Rectal smooth muscle tissue (tissue), 1 donor: ENCODE results near the gene SERINC2.
"Not testable (repeated sequence)": the region's sequence is repeated elsewhere in the genome, so short reads cannot be mapped to it uniquely, and the experiment has no call there.

Experiments used
- H3K27ac ChIP-seq: one replicate; pipeline ENCODE4 v1.7.0; 2013; ENCODE audit warnings: low read depth, low read length, inconsistent platforms
- H3K27me3 ChIP-seq: one replicate; pipeline ENCODE4 v1.7.0; 2013; ENCODE audit warnings: low read length; ENCODE audit not compliant: control insufficient read depth, insufficient read depth
- H3K36me3 ChIP-seq: one replicate; pipeline ENCODE4 v1.7.0; 2013; ENCODE audit warnings: low read length; ENCODE audit not compliant: control insufficient read depth, insufficient read depth
- H3K4me1 ChIP-seq: one replicate; pipeline ENCODE4 v1.7.0; 2013; ENCODE audit warnings: low read length; ENCODE audit not compliant: control insufficient read depth, insufficient read depth
- H3K4me3 ChIP-seq: one replicate; pipeline ENCODE4 v1.7.0; 2013; ENCODE audit warnings: low read length
- H3K9ac ChIP-seq: one replicate; pipeline ENCODE4 v1.7.0; 2013; ENCODE audit warnings: low read length

Gene SERINC2

DNA sequence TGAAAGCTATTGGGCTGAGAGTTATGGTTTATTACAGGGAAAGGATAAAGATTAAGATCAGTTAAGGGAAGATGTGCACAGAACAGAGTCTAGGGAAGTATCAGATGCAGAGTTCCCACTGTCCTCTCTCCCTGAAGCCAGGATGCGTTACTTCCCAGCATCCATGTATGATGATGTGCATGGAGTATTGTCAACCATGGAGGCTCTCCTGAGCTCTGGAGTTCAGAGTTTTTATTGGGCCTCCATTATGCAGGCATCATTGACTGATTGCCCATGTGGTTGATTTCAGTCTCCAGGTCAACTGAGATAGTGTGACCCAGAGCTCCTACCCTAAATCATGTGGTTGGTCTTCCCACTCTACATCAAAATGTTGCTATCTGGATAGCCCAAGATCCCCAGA is 30.7 kb downstream of the SERINC2 start:
- Histone ChIP-seq H3K27ac (no peak overlapping the region), H3K4me3 (no peak overlapping the region), H3K9ac (no peak overlapping the region), H3K27me3 (no peaks in the 10 kb centered on the region), H3K36me3 (no peaks in the 10 kb centered on the region), H3K4me1 (no peaks in the 10 kb centered on the region)

DNA sequence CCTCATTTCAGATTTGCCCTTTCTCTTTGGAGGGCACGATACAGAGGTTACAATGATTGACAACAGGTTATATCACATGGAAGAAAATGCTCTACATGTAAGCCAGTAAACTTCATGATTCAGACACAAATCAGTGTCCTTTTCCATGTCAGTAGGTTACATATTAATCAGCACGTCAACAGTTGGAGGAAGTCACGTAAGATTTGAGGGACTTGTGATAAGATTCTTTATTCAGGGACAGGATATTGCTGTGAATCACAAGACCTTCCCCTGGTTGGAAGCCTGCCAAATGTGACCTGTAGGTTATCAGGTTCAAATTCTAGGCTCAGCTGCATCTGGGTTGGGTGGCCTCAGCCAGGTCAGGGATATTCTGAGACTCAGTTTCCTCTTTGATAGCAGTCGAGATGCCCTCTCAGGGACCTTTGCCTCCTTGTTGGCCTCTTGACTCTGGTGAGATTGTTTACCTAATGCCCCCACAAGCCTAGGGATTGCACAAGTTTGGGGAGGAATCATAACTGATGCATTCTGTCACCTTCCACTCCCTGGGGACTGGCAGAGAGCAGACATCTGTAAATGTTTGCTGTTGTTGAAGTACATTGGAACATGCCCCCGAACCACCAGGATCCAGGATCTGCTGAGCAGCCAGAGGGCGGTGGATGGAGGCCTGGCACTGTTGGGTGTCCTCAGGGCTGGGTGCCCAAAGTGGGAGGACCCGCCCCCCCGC is 31.9 kb downstream of the SERINC2 start:
- H3K9ac ChIP-seq = no peak overlapping the region
- no peaks in the 10 kb centered on the region for H3K36me3 ChIP-seq
- H3K27ac ChIP-seq = no peak overlapping the region
- no peaks in the 10 kb centered on the region for H3K4me1 ChIP-seq
- H3K4me3 ChIP-seq = no peak overlapping the region
- no peaks in the 10 kb centered on the region for H3K27me3 ChIP-seq

DNA sequence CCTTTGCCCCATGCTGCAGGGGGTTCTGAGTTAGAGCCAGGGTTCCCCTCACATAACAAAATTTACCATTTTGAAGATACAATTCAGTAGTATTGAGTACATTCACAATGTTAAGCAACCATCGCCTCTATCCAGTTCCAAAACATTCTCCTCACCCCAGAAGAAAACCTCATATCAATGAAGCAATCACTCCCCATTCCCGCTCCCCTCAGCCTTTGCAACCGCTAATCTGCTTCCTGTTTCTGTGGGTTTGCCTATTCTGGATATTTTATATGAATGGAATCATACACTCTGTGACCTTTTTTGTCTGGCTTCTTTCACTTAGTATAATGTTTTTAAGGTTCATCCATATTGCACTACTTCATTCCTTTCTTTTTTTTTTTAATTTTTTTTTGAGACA is 32.9 kb downstream of the SERINC2 start:
- Histone ChIP-seq H3K9ac (no peak overlapping the region), H3K4me3 (no peak overlapping the region), H3K27ac (no peak overlapping the region), H3K27me3 (no peaks in the 10 kb centered on the region), H3K36me3 (no peaks in the 10 kb centered on the region), H3K4me1 (no peaks in the 10 kb centered on the region)

DNA sequence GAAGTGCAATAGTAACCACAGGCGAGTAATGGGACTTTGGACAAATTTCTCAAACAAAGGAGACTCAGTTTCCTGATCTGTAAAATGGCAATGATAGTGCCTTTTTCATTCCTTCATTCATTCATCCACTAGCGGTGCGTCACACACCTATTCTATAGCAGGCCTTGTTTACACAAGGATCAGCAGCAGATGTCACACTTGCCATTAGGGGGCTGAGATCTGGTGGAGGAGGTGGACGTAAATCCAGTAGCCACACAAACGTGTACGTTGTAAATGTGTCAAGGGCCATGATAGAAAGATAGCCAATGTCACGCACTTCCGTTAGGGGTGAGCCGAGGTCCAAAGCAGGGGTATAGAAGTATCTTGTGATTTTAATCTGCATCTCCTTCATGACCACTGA is 34.2 kb downstream of the SERINC2 start:
- Histone ChIP-seq H3K9ac (no peak overlapping the region), H3K4me3 (no peak overlapping the region), H3K27me3 (no peaks in the 10 kb centered on the region), H3K36me3 (no peaks in the 10 kb centered on the region), H3K4me1 (no peaks in the 10 kb centered on the region), H3K27ac (no peak overlapping the region)

DNA sequence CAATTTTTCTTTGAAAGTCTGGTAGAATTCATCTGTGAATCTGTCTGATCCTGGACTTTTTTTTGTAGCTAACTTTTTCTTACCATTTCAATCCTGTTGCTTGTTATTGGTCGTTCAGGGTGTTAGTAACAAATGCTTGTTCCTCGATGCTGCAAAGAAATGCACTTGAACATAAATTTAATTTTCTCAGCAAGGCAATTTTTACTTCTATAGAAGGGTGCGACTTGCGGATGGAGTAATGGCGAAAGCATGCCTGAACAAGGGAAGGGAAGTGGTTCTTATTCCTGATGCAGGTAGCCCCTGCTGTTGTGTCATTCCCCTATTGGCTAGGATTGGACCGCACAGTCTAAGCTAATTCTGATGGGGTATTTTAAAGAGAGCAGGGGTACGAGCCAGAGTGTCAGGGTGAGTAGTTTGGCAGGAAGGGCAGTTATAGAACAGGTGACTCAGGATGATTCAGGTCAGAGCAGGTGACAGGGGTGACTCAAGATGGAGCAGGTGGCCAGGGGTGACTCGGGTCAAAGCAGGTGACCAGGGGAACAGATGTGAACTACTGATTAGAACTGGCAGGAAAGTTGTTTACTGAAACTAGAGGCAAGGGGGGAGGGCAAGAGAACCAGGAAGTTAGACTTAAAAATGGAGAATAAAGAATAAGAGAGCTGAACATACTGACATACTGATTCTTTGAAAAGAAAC is 40.5 kb downstream of the SERINC2 start:
- H3K4me3 ChIP-seq = no peak overlapping the region
- no peaks in the 10 kb centered on the region for H3K36me3 ChIP-seq
- no peaks in the 10 kb centered on the region for H3K27me3 ChIP-seq
- H3K4me1 ChIP-seq = no peaks in the 10 kb centered on the region
- H3K27ac ChIP-seq = no peak overlapping the region
- no peak overlapping the region for H3K9ac ChIP-seq

DNA sequence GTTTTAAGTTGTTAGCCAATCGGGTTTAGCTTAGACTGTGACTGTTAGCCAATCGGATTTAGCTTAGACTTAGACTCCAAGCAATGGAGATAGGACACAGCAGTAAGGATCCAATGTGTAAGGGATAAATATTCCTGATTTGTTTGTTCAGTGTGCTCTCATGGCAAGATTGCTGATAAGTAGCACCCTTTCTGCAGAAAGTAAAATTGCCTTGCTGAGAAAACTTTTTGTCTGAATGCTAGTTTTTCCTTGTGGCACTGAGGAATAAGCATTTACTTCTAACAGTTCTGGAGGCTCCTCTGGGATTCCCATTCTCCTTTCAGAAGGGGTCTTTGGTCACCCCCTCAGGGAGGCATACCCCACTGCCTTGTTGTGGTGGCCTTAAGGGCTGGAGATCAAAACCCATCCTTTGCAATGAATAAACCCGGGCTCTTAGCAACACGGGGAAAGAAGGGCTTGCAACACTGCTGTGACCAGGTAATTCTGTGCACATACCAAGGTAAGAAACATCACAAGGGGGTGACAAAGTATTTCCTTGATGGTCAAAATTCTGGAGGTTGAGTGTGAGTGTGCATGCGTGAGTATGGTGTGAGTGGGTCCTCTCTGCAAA is 45.4 kb downstream of the SERINC2 start:
- no peaks in the 10 kb centered on the region for H3K27me3 ChIP-seq

DNA sequence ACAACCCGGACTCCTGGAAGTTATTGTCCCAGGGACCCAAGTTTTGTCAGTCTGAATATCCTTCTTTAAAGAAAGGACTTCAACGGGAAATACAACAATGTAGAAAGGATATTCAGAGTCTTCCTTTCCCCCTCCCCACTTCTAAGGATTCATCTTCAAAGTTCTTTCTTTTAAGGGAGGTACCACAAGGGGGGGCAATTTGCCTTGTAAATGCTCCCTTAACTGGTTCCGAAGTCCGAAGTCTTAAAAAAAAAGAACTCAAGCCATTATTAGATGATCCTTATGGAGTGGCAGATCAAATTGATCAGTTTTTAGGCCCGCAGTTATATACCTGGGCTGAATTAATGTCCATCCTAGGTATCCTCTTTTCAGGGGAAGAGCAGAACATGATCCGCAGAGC is 47.0 kb downstream of the SERINC2 start:
- H3K9ac ChIP-seq = no peak overlapping the region
- H3K4me3 ChIP-seq = no peak overlapping the region
- no peak overlapping the region for H3K27ac ChIP-seq
- no peaks in the 10 kb centered on the region for H3K4me1 ChIP-seq
- H3K36me3 ChIP-seq = no peaks in the 10 kb centered on the region
- H3K27me3 ChIP-seq = no peaks in the 10 kb centered on the region

More for the DNA sequence above, 45.4 kb downstream of the SERINC2 start:
- no peak overlapping the region for H3K9ac ChIP-seq
- H3K27ac ChIP-seq = no peak overlapping the region
- H3K36me3 ChIP-seq = no peaks in the 10 kb centered on the region
- H3K4me1 ChIP-seq = no peaks in the 10 kb centered on the region
- H3K4me3 ChIP-seq = no peak overlapping the region

DNA sequence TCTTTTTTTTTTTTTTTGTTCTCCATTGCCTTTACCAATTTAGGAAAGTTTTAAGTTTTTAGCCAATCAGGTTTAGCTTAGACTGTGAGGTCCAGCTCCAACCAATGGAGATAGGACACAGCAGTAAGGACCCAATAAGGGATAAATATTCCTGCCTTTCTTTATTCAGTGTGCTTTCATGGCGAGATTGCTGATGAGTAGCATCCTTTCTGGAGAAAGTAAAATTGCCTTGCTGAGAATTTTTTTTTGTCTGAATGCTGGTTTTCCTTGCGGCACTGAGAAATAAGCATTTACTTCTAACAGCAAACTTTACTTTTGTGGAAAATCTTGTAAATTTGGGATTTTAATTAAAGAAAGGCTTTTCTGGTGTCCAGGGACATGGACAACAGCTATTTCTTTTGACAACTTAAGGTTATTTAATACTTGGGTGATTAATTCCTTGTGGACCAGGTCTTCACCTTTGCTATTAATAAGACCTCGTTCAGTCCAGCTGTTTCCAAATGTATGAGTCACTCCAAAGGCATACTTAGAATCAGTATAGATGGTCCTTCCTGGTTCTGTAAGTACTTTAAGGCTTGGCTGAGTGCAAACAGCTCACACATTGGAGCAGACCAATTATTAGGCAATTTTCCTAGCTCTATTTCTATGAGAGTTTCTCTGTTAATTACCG is 54.1 kb downstream of the SERINC2 start:
- H3K27ac ChIP-seq = no peak overlapping the region
- no peaks in the 10 kb centered on the region for H3K27me3 ChIP-seq
- H3K4me1 ChIP-seq = no peaks in the 10 kb centered on the region
- no peaks in the 10 kb centered on the region for H3K36me3 ChIP-seq
- no peak overlapping the region for H3K4me3 ChIP-seq
- no peak overlapping the region for H3K9ac ChIP-seq

DNA sequence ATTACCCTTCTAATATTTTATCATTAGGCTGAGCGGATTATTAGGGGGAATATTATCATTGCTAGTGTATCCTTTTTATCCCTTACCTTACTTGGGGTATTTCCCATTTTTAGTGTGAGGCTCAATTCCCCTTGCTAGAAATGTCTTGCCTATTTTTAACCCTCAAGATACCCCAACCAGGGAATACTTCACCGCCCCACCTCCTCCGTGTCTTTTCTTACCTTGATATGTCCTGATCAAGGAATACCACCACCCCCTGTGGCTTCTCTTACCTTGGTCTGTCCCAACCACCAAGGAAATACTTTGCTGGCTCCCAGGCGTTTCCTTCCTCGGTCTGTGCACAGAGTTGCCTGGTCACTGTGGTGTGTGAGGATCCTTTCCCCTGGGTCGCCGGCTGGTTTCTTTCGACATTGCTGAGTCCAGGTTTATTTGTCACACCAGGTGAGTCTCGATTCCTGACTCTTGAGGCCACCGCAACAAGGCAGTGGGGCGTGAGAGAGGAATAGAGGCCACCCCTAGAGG is 57.8 kb downstream of the SERINC2 start:
- Histone ChIP-seq H3K4me1 (no peaks in the 10 kb centered on the region), H3K27me3 (no peaks in the 10 kb centered on the region), H3K9ac (no peak overlapping the region), H3K4me3 (no peak overlapping the region), H3K27ac (no peak overlapping the region), H3K36me3 (no peaks in the 10 kb centered on the region)

DNA sequence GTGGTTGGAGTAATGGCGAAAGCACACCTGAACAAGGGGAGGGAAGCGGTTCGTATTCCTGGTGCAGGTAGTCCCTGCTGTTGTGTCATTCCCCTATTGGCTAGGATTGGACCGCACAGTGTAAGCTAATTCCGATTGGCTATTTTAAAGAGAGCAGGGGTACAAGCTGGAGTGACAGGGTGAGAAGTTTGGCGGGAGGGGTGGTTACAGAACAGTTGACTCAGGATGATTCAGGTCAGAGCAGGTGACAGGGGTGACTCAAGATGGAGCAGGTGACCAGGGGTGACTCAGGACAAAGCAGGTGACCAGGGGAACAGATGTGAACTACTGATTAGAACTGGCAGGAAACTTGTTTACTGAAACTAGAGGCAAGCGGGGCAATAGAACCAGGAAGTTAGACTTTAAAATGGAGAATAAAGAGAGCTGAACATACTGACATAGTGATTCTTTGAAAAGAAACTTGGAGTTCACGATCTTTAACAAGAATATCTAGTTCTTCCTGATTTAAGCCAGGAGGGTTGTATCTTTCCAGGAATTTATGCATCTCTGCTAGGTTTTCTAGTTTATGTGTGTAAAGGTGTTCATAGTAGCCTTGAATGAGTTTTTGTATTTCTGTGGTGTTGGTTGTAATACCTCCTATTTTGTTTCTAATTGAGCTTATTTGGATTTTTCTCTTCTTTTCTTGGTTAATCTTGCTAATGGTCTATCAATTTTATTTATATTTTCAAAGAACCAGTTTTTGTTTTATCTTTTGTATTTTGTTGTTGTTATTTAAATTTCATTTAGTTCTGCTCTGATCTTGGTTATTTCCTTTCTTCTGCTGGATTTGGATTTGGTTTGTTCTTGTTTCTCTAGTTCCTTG is 58.7 kb downstream of the SERINC2 start:
- not testable (repeated sequence) for H3K9ac ChIP-seq, H3K4me1 ChIP-seq, H3K27me3 ChIP-seq, H3K27ac ChIP-seq, H3K4me3 ChIP-seq, H3K36me3 ChIP-seq

DNA sequence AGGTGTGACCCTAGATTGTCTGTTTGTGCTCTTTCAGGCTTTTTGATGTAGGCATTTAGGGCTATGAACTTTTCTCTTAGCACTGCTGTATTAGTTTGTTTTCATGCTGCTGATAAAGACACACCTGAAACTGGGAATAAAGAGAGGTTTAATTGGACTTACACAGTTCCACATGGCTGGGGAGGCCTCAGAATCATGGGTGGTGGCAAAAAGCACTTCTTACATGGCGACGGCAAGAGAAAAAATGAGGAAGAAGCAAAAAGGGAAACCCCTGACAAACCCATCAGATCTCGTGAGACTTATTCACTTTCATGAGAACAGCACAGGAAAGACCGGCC is 59.3 kb downstream of the SERINC2 start:
- H3K4me3 ChIP-seq, H3K27ac ChIP-seq, H3K9ac ChIP-seq, H3K4me1 ChIP-seq, H3K36me3 ChIP-seq, H3K27me3 ChIP-seq: not testable (repeated sequence)

DNA sequence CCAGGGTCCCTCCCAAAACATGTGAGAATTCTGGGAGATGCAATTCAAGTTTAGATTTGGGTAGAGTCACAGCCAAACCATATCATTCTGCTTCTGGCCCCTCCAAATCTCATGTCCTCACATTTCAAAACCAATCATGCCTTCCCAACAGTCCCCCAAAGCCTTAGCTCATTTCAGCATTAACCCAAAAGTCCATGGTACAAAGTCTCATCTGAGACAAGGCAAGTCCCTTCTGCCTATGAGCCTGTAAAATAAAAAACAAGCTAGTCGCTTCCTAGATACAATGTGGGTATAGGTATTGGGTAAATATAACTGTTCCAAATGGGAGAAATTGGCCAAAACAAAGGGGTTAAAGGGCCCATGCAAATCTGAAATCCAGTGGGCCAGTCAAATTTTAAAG is 59.7 kb downstream of the SERINC2 start:
- H3K27me3 ChIP-seq, H3K9ac ChIP-seq, H3K4me1 ChIP-seq, H3K36me3 ChIP-seq, H3K27ac ChIP-seq, H3K4me3 ChIP-seq: not testable (repeated sequence)
